EH (cell line): Measurements from ENCODE around the gene JADE2.
A peak's percentile ranks its signal among the peaks of the same experiment; 100 is the strongest.
"Not testable (repeated sequence)": the region's sequence is repeated elsewhere in the genome, so short reads cannot be mapped to it uniquely, and the experiment has no call there.

Experiments
- DNase-seq: peaks from one replicate; pipeline ENCODE4 v3.0.0-alpha.2; 2015; ENCODE audit warnings: low read depth

The JADE2 gene

DNA sequence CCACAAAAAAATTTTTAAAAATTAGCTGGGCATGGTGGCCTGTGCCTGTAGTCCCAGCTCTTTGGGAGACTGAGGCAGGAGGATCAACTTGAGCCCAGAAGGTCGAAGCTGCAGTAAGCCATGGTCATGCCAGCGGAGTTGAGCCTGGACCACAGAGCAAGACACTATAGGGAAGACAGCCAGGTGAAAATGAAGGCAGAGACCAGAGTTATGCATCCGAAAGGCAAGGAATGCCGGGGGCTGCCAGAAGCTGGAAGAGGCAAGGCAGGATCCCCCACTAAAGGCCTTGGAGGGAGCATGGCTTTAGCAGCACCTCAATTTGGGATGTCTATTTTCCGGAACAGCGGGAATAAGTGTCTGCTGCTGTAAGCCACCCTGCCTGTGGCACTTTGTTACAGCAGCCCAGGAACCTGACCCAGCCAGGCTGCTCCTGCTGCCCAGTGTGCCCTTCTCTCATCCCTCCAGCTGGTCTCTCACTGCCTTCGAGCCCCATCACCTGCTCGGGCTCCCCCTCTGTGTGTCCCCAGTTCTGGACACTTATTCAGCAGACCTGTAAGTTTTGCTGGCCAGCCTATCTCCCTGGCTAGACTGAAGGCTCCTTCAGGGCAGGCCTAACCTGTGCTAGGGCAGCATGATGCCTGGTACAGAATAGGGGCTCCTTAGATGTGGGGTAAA, 16.8 kb upstream of the JADE2 start:
- DNase-seq: no peak

DNA sequence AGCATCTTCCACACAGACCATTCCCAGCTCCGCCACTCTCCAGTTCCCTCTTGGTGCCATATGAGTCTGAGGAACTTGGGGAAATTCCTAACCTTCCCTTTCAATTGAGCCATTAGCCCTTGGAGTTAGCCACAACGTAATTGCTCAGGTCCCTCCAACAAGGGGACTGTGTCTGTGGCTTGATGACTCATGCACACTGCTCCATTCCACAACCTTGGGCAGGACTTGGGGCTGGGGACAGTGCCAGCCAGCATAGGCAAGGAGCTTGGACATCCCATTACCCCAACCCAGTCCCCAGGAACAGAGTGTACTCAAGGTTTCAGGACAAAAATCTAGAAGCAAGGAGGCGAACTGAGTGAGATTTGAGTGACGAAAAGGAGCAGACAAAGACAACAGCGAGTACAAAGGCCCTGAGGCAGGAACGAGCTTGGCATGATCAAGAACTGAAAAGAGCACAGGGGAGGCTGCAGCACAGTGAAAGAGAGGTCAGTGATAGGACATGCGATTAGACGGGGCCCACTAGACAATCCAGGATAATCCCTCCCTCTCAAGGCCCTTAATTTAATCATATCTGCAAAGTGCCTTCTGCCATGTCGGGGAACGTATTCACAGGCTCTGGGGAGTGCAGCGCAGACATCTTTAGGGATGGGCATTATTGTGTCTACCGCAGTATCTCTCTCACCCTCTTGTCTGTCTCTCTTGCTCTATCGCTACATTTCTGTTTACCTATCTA, 16.0 kb upstream of the JADE2 start:
- DNase-seq: peak; percentile 86

DNA sequence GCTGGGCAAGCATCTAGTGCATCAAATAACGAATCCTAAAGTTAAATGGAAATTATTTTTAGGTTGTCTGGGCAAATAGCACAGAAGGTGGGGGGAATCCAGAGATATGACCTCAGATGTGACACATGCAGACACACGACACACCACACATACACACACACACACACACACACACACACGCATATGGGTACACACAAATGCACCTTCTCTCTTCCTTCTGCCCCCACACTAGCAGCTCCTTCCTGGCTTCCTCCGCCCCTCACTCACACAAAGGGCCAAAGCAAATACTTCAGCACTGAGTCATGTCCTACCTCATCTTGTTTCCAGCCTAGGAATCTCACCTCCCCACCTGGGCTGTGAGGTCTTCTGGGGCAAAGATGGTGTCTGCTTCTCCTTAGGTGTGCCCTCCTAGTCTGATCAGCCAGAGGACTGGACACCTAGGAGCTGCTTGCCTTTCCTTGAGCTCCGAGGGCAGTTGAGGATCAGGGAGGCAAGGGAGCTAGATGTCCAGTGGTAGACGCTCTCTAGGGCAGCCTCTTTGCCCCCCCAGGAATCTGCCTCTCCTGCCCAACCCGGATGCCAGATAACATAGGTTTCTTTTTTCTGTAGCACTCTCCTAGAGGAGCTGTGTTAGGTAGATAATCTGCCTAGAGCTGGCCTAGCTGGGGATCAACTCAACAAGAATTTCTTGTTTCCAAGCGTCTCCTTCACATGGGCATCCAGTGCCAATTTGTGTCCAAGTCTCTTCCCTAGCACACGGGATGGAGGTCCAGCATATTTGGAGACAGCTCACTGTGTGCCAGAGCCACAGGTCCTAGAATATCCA, 14.3 kb upstream of the JADE2 start:
- DNase-seq: no peak

DNA sequence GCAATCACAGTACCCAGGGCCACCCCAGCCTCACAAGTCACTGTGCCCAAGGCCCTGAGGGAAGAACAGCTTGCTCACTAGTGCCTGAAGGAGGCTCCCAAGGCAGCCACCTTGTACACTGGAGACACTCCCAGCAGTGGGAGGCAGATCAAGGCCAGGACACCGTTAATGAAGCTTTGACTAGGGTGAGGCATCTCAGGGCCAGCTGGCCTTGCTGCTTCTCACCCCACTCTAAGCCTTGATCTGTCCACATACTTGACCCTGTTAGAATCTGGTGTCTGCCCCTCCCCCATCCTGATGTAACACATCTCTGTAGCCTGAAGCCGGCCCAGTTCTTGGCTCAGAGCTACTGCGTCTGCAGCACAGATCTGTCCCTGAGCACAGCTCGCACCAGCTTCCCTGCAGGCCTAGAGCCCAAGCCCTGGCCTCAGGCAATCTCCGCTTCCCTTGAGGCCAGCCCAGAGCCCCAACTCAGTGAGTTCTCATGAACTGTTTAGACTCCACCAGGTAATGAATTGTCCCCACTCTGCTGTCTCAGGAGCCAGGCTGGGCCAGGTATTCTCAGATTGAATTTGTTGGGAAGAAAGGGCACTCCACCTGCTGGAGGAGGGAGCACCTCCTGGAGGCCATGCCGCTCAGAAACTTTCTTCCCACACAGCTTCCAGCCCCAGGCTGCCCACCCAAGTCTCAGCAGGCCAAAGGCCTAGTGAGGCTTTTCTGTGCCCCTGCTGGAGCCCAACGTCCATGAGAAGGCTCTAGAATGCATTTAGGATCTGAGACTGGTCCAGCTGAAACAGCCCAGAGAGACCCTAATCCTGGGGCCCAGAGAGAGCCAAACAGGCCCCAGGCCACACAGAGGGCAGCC, 13.4 kb upstream of the JADE2 start:
- DNase-seq: peak; percentile 76

DNA sequence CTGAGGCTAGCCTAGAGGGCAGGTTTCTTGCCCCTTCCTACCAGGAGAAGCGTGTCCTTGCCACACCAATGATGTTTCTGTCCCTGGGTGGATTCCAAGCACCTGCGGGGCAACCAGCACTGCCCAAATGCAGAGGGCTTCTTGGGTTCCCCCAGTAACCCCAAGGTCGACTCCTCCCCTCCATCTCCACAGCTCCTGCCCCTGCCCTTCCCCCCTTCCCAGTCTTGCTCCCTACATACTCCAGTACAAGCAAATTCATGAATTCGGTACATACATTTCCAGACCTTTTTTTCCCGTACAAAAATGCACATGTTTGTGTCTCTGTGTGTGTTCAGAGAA, 12.8 kb upstream of the JADE2 start:
- DNase-seq: no peak

DNA sequence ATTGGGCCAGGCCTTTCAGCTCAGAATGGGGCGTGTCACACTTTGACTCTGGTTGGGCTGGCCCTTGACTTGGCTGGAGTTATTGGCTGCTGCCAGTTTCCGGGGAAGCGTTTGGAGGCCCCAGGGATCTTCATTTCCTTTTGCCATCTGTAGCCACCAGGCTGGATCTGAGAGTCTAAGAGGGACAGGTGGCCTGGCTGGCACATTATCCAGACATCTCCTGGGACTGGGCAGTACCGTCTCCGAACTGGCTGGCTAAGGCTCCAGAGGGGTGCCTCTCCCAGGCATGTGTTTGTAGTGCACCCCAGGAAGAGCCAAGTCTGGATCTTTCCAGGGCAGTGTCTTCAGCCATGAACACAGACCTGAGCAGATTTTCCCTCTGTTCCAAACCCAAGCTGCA, 9.7 kb upstream of the JADE2 start:
- DNase-seq: no peak

DNA sequence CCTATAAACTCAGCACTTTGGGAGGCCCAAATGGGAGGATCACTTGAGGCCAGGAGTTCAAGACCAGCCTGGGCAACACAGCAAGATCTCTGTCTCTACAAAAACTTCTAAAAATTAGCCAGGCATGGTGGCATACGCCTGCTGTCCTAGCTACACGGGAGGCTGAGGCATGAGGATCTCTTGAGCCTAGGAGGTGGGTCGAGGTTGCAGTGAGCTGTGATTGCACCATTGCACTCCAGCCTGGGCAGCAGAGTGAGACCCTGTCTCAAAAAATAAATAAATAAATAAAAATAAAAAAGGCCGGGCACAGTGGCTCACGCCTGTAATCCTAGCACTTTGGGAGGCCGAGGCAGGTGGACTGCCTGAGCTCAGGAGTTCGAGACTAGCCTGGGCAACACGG, 8.5 kb upstream of the JADE2 start:
- DNase-seq: not testable (repeated sequence)

DNA sequence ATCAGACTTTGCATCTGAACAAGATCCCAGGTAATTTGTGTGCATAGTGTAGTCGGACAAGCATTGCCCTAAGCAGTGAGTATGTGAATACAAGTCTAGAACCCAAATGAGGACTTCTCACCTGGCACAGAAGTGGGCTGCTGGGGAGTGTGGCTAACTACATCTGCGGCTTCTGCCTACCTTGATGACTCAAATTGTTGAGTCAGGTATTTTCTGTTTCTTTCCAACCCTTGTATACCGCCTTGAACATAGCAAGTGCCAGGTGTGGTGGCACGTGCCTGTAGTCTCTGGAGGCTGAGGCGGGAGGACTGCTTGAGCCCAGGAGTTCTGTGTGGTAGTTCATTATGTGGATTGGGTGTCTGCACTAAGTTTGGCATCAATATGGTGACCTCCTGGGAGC, 7.9 kb upstream of the JADE2 start:
- DNase-seq: no peak

DNA sequence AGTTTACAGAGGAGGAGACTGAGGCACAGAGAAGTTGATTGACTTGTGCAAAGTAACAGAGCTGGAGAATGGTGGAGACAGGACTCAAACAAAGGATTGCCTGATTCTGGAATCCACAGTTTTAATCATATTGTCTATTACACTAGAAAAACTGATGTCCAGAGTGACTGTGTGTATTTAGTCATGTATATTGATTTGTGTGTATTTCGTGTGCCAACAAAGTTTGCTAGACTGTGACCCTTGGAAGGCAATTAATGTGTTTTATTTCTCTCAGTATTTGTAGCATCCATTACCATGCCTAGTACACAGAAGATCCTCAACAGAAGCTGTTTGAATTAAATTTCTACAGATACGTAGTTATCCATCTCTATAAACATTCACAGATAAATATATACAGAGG, 5.5 kb upstream of the JADE2 start:
- DNase-seq: no peak

DNA sequence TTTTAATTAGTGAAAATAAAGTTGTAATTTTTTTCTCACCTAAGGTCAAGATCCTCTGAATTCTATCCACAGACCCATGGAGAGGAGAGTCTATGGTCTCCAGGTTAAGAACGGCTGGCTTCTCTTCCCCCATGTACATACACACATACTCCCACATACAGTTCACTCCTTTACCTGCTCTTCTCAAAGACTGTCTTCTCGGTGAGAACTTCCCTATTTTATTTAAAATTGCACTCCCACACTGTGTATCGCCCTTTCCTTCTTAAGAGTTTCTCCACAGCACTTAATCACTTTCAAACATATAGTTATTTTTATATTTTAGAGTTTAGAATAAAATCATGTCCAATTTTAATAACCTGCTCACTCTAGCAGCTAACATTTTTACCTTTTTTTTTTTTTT, 3.6 kb upstream of the JADE2 start:
- DNase-seq: no peak

DNA sequence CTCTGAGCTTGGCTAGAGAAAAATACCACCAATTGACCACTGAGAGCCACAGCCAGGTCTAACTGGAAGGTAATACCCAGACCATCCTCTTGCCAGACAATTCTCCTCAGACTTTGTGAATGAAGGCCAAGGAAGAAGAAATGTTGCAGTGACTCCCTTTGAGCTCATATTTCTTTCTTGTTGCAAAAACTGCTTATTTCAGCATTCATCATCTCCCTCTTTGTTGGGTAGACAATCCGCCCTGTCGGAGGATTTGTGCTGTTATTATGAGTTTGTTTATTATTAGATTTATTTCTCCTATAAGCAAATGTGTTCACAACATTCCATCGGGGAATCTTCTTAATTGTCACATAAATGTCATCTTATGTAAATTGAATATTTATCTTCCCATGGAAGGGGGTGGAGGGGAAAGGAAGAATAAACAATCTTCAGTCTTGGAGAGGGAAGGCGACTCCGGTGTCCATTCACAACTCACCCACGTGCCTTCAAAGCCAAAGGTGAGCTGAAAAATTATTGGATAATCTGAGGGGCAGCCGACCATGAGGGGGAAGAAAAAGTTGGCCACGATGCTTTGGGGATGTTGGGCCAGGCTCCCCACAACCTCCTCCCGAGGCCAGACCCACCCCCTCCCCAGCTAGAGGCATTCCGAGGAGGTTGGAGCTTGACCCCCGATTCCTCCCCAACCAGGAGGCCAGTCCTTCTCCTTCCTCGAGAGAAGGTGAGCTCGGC, 1.8 kb upstream of the JADE2 start:
- DNase-seq: no peak

DNA sequence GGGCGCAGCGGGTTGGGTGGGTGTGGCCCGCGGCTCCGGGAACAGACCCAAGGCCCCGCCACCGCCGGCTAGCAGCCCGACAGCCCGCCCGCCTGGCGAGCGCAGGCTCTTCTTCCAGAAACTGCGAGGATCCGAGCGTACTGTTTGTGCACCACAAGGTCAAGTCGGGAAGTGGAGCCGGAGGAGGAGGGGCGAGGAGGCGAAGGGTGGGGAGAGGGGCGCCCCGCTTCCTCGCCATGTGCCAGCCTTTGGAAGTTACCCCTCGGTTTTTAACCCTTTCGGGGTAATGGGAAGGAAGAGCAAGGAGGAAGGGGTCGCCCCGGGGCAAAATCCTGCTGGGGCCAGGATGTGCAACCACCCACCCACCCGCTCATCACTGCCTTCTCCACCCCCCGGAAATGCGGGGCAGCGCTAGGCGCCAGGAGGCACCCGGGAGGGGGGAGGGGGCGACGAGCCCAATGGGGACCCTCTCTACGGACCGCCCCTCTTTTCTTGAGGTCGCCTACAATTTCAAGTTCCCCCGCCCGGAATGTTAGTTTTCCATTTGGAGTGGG, 1.1 kb upstream of the JADE2 start:
- peak; percentile 74 for DNase-seq

DNA sequence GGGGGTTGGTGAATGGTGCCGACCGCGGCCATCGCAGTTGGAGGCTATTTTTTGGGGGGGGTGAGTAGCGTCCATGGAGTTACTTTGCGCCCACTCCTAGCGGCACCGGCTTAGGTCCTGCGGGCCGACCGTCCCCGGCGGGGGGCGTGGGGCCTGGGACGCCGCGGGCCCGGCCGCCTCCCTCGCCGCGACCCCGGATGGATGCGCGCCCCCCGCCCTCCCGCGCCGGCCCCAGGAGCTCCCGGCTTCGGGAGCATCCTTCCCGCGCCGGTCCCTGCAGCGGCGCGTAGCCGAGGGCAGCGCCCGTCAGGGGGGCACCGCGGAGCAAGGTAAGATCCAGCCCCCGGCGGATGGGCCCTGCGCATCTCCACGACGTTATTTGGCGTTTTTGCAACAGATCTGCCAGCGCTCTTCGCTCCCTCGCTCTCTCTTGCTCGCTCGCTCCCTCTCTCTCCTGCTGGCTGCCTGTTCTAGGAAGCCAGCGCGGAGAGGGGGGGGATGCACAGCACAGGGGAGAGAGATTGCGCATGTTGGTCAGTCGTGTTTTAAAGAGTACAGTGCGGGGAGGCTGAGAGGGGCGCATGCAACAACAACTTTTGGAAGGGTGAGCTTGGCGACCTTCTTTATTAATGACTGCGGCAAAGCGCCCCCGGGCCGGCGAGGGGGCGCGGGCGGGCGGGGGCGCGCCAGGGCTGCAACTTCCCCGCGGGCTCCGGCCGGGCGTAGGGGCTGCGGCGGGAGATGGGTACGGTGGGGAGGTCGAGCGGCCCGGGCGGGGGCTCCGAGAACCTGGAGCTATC, 413 bp downstream of the JADE2 start:
- peak; percentile 81 for DNase-seq

DNA sequence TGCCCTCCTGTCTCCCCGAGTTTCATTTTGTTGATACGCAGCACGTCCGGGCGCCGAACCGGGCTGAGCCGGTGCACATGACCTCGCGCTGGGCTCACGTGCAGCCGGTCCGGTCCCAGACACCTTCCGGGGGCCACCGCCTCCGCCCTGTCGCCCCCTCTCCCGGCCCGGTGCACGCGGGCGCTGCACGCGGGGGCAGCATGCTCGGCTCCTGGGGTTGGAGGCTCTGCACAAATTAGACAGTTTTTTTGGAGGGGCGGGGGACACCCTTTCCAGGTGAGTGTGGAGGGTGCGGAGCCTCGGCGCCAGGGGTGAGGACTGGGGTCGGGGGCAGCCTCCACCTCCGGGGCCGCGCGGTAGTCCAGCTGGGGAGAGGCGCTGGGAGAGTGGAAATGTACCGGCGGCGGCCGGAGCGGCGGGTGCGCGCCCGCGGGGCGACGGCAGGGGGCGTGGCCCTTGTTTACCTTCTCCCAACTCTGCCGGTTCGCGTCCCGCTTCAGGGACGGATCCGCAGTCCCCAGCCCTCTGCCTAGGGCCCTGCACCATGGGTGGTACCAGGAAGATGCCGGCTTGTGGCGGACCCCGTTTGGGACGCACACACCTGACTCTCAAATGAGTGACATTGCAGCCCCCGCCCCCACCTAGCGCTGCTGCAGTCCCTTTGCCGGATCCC, 1.1 kb downstream of the JADE2 start:
- DNase-seq: peak; percentile 35

DNA sequence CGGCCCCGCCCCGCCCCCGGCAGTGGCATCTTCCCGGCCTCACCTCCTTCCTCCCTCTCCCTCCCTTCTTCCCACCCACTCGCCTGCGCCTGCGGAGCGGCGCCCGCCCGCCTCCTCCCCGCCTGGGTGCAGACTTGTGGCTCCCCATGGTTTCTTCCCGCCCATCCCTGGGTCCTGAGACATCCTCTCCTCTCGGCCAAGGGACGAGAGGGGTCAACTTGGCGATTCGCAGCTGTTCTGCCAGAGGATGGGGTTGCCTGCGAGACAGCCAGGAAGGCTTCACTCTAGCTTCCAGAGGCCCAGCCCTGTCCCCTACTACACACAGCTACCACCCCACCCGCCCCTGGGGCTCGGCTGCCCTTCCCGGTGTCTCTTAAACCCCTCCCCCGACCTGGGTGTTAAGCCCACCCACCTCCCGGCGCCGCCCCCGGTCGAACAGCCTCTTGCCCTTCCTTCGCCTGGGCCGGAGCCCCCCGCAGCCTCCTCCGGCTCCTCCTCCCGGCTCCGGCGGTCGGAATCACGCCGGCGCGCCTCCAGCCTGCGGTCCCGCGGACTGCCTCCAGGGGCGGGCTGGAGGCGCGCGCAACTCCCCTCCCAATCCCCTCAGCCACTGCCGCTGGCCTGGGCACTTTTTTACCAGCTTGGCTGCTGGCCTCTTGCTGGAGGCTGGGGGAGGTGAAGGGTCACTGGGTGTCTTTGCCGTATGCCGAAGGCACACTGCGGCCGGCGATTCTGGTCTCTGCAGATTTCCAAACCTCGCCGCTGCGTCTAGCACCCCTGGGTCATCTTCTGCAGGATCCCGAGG, 1.9 kb downstream of the JADE2 start:
- peak; percentile 92 for DNase-seq

DNA sequence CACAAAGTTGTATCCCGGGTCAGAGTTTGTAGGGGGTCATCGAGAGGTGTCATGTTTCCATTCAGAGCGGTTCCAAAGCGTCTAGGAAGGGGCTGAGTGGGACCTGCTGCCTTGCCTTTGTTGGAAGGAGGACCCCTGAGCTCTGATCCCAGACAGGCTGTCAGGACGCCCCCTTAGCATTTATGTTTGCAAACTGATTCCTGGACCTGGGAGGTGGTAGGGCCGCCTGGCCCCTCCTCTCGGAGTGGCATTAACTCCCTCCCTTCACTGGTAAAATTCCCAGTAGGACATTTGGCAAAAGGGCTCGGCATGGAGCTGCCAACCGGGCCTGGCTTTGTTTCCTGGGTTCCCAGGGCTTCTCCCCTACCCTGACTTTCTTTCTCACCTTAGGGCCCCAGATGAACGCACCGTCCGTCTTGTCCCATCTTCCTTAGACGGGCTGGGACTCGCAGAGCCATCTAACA, 2.5 kb downstream of the JADE2 start:
- DNase-seq: no peak

DNA sequence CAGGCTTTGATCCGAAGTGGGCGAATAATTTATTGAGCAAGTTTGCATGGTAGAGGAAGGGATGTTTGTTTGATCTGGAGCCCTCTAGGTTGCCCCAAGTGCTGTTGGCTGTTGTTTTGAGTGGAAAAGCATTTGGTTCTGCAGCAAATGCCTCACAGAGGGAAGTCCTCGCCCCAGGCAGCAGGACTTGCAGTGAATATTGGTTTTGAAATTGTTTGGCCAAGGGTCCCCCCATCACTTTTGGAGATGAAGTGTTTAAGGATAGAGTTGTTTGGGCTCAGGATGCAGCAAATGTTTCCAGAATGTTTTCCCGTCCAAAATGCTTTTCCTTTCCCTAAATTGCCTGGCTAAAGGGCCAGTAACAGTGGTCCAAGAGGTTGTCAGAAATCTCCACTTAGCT, 3.1 kb downstream of the JADE2 start:
- no peak for DNase-seq

DNA sequence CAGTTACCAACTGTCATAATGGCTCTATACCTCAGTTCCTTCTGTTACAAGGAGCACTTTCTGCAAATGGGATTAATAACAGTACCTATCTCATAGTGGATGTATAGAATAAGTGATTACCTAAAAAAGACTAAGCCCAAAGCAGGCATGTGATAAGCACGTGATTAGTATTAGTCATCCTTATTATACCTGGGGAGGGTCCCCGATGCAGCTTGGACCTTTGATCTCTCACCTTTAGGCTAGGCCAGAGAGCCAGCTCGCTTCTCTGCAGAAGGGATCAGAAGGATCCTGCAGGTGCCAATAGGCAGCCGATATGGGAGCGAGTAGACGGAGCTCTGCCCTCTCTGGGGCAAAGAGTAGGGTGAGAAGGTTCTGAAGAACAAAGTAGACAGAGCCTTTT, 4.0 kb downstream of the JADE2 start:
- DNase-seq: no peak
